Amniotic epithelial cell (primary cell): ENCODE measurements around the gene SYS1.

Experiments used
- DNase-seq: peaks from one replicate; pipeline ENCODE4 v3.0.0-alpha.2; 2010; ENCODE audit warnings: low read depth

SYS1 gene

GRCh38 chr20:45387274-45387673 lies 24.3 kb downstream of the SYS1 start:
- DNase-seq, result no peak

- DNase-seq, result no peak
Observed at GRCh38 chr20:45390931-45391330, 28.0 kb downstream of the SYS1 start.

DNA sequence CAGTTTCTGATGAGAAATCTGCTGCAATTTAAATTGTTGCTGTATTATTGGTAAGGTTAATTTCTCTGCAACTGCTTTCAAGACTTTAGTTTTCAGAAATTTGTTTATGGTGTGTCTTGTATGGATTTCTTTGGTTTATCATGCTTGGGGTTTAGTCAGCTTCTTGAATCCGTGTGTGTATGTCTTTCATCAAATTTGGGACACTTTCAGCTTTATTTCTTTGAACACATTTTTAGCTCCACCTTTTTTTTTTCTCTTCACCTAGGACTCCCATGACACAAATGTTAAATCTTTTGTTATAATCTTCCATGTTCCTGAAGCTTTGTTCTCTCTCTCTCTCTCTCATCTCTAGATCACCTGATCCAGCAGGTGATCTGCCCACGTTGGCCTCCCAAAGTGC lies 28.6 kb downstream of the SYS1 start:
- DNase-seq, result no peak

DNA sequence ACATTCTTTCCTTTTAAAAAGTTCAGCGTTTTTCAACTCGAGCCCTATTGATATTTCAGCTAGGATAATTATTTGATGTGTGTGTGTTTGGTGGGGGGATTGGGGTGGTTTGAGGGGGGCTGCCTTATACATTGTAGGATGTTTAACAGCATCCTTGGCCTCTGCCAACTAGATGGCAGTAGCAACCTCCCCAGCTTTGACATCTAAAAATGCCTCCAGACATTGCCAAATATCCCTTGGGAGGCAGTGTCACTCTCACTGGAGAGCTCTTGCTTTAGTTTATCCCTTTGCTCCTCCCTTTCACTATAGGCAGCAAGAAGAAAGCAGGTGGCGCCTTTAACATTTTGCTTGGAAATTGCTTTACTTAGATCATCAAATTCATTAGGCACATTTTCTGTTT lies 29.8 kb downstream of the SYS1 start:
- DNase-seq, result no peak

- DNase-seq, result no peak
Observed at GRCh38 chr20:45394221-45395113, 31.5 kb downstream of the SYS1 start.

DNA sequence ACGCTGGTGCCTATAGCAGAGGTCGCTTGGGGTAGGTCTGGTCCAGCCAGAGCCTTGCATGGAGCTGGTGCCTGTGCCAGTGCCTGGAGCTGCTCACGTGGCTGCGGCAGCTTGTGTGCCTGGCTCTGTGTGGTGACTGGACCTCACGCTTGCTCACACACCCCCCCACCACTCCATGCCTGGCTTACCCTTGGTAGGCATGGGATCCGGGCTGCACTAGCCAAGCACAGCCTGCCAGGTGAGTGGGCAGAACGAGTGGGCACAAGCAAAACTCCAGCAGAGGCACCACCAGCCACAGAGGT lies 32.1 kb downstream of the SYS1 start:
- no peak for DNase-seq

DNA sequence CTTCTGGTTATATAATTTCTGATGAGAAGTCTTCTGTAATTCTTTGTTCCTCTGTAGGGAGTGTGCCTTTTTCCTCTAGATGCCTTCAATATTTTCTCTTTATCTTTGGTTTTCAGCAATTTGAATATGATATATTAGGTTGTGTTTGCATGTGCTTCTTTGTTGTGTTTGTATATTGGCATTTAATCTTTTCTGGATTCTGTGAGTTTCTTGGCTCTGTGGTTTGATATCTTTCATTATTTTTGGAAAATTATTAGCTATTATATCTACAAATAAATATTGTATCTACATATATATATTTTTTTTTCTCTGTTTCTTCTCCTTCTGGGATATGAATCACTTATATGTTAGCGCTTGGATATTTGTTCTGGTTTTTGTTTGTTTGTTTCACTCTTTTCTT lies 36.1 kb downstream of the SYS1 start:
- DNase-seq, result no peak

DNA sequence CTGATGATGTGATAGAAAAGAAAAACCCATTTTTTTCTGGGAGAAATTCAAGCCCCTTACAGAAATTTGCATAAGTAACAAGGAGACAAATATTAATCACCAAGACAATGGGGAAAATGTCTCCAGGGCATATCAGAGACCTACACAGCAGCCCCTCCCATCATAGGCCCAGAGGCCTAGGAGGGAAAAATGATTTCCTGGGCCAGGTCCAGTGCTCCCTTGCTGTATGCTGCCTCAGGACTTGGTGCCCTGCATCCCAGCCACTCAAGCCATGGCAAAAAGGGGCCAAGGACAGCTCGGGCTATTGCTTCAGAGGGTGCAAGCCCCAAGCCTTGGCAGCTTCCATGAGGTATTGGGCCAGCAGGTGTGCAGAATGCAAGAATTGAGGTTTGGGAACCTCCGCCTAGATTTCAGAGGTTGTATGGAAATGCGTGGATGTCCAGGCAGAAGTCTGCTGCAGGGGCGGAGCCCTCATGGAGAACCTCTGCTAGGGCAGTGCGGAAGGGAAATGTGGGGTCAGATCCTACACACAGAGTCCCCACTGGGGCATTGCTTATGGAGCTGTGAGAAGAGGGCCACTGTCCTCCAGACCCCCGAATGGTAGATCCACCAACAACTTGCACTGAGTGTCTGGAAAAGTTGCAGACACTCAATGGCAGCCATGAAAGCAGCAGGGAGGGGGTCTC lies 37.5 kb downstream of the SYS1 start:
- DNase-seq, result no peak

- peak; percentile 86 for DNase-seq
Observed at GRCh38 chr20:45402946-45403345, 40.0 kb downstream of the SYS1 start.

DNA sequence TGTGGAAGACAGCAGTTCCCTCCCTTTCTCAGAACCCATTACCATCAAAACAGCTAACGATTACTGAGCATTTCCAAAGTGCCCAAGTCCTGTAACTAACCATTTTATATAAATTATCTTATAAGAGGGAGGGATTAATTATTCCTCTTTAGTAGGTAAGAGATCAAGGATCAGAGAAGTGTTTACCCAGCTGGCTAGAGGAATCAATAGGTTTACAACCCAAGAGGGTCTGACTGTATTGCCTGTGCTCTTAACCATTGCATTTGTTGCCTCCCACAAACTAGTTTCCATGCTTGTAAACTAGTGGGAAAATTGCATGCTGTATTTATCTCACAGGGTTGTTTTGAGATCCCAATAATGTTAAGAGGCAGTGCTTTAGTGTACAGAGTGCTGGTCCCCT lies 41.5 kb downstream of the SYS1 start:
- DNase-seq, result no peak

- DNase-seq, result no peak
Observed at GRCh38 chr20:45405571-45406259, 42.8 kb downstream of the SYS1 start.

GRCh38 chr20:45406260-45407066 lies 43.5 kb downstream of the SYS1 start:
- DNase-seq, result peak; percentile 2

- DNase-seq, result peak; percentile 25
Observed at GRCh38 chr20:45407067-45407745, 44.2 kb downstream of the SYS1 start.

- no peak for DNase-seq
Observed at GRCh38 chr20:45407783-45408645, 45.1 kb downstream of the SYS1 start, which contains the start of gene DBNDD2. DBNDD2 (plus strand) TSS chr20:45408289; CDS start chr20:45408468, 179 bp downstream.

- no peak for DNase-seq
Observed at GRCh38 chr20:45408646-45409213, 45.8 kb downstream of the SYS1 start.

- no peak for DNase-seq
Observed at GRCh38 chr20:45409521-45410272, 46.7 kb downstream of the SYS1 start.

DNA sequence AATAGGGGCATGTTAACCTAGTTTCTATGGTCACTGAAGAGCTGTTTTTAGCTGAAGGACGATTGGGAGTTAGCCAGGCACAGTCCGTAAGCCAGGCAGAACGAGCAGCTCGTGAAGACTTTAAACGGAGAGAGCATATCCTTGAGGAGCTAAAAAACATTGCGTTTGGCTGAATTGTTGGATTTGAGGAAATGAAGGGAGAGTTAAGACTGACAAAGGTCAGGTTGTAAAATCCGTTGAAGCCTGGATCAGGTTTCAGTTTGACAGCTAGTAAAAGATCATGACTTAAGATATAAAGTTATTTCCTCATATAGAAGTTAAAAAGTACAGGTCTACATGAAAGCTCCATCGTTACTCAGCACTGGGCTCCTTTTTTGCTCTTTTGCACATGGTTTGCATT lies 47.9 kb downstream of the SYS1 start:
- no peak for DNase-seq

DNA sequence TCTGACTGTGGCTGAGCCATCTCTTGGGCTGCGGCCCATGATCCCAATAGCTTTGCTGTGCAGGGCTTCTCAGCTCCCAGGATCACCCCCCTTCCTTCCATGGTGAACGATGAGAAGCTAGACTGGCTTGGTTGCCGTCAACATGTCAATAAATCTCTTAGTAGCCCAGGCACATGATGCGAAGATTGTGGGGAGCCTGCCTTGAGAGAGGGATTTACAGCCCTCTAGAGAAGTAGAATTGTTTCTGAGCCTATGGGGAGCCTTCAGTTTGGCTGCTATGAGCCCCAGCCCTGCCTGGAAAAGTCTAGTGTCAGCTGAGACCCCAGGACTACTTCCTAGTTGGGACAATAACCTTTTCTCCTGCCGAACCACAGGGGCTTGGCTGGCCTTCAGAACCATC lies 49.7 kb downstream of the SYS1 start:
- no peak for DNase-seq

- no peak for DNase-seq
Observed at GRCh38 chr20:45413479-45413878, 50.5 kb downstream of the SYS1 start.
